GM12872 (cell line): ENCODE data around the gene UNKL.

Experiments used
- CTCF ChIP-seq: IDR thresholded peaks from 3 replicates; pipeline ENCODE4 v1.5.1; 2011; ENCODE audit warnings: low read depth, mild to moderate bottlenecking, low read length, moderate library complexity; ENCODE audit not compliant: insufficient read depth

Gene UNKL

GRCh38 chr16:1315081-1316032 lies 99.1 kb downstream of the UNKL start:
- TF ChIP-seq CTCF, result no peak

- TF ChIP-seq CTCF, result no peak
Observed at GRCh38 chr16:1314399-1315068, 100.0 kb downstream of the UNKL start.

GRCh38 chr16:1313721-1314369 lies 100.7 kb downstream of the UNKL start:
- TF ChIP-seq CTCF, result no peak
